Ovary (tissue), 3 donors: ENCODE data around the gene RAB22A.

ENCODE experiments used
- POLR2A ChIP-seq: fragments of 450-650 bp; IDR thresholded peaks from one replicate; pipeline ENCODE4 v1.6.1; 2017; ENCODE audit warnings: antibody characterized with exemption, mild to moderate bottlenecking, moderate library complexity
- TF ChIP-seq, protein P1 (sequence below), 3 donors: fragments of 450-650 bp in 2 of 3; fragments of 200-600 bp in 1 of 3; IDR thresholded peaks; one replicate each; pipeline versions ENCODE4 v1.5.1 to v1.8.0; 2016 to 2022; ENCODE audit warnings: antibody characterized with exemption in 3 of 3, mild to moderate bottlenecking in 1 of 3
- donor health status: DM: no; HTN: no; CAD: no.

DNA sequence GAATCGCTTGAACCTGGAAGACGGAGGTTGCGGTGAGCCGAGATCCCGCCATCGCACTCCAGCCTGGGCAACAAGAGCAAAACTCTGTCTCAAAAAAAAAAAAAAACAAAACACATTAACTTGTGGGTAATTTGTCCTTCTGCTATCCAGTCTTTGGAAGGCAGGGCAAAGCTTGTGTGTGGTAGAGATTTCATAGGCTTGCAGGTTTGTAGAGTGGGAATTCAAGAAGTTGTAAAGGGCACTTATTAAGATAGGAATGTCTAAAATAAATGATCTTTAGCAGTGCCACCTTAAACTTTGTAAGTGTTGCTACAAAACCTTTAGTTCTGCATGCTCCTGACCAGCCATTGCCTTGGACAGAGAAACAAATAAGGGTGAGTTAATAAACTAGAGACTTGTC is 87.9 kb downstream of the RAB22A start:
- TF ChIP-seq POLR2A = no peak
- TF ChIP-seq, protein P1, sequence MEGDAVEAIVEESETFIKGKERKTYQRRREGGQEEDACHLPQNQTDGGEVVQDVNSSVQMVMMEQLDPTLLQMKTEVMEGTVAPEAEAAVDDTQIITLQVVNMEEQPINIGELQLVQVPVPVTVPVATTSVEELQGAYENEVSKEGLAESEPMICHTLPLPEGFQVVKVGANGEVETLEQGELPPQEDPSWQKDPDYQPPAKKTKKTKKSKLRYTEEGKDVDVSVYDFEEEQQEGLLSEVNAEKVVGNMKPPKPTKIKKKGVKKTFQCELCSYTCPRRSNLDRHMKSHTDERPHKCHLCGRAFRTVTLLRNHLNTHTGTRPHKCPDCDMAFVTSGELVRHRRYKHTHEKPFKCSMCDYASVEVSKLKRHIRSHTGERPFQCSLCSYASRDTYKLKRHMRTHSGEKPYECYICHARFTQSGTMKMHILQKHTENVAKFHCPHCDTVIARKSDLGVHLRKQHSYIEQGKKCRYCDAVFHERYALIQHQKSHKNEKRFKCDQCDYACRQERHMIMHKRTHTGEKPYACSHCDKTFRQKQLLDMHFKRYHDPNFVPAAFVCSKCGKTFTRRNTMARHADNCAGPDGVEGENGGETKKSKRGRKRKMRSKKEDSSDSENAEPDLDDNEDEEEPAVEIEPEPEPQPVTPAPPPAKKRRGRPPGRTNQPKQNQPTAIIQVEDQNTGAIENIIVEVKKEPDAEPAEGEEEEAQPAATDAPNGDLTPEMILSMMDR (IDR thresholded peaks at IDR 0.05) = no peak
